Measurements from ENCODE around the gene ZNF578. TPM values are rescaled to one million over a fixed set of nuclear protein-coding genes. Genes with fewer than 3 reads are reported as not detected.
"Not testable (repeated sequence)": the region's sequence is repeated elsewhere in the genome, so short reads cannot be mapped to it uniquely, and the experiment has no call there.

Gene ZNF578
- total RNA-seq, 1 donor from 2014 or later: not detected

DNA sequence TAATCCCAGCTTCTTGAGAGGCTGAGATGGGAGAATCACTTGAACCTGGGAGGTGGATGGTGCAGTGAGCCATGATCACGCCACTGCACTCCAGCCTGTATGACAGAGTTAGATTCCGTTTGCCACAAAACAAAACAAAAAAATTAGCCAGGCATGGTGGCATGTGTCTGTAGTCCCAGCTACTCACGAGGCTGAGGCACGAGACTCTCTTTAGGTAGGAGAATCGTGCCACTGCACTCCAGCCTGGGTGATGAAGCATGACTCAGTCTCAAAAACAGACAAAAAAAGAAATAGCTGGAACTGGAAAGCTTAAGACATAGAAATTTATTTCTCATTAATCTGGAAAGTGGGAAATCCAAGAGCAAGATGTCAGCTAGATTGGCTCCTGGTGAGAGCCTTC is 53.9 kb downstream of the ZNF578 start:
- ATAC-seq (no peak), DNase-seq (ENCODE audit: low spot score) (no peak)

DNA sequence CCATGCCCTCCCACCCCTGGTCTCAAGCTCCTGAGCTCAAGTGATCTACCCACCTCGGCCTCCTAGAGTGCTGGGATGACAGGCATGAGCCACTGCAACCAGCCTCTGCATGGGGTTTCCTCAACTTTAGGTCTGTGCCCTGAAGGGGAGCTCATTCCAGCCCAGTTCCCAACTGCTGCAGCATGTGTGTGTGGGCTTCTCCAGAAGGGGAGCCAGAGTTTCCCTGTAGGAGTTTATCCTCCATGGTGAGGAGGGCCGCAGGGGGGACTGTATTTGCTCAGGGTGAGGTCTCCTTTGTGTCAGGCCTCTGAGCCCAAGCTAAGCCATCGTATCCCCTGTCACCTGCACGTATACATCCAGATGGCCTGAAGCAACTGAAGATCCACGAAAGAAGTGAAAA is 62.8 kb downstream of the ZNF578 start:
- DNase-seq (ENCODE audit: low spot score) (no peak), ATAC-seq (no peak)

DNA sequence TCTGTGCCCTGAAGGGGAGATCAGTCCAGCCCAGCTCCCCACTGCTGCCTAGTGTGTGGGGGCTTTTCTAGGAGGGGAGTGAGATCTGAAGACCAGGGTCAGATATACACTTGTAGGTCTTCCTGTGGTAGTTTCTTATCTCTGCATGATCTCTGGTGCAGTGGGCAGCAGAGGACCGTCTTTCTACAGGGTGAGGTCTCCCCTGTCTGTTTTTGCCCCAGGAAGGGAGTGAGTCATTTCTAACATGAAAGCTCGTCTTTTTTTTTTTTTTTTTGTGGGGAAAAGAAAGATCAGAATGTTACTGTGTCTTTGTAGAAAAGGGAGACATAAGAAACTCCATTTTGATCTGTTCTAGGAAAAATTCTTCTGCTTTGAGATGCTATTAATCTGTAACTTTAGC is 65.3 kb downstream of the ZNF578 start:
- DNase-seq (ENCODE audit: low spot score) (no peak), ATAC-seq (no peak)

DNA sequence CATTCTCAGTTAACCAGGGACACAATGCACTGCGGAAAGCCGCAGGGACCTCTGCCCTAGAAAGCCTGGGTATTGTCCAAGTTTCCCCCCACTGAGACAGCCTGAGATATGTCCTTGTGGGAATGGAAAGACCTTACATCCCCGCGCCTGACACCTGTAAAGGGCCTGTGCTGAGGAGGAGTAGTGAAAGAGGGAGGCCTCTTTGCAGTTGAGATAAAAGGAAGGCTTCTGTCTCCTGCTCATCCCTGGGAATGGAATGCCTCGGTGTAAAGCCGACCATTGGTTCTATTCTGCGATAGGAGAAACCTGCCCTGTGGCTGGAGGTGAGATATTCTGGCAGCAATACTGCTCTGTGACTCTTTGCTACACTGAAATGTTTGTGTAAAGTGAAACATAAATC is 65.8 kb downstream of the ZNF578 start:
- DNase-seq (ENCODE audit: low spot score); ATAC-seq: not testable (repeated sequence)

DNA sequence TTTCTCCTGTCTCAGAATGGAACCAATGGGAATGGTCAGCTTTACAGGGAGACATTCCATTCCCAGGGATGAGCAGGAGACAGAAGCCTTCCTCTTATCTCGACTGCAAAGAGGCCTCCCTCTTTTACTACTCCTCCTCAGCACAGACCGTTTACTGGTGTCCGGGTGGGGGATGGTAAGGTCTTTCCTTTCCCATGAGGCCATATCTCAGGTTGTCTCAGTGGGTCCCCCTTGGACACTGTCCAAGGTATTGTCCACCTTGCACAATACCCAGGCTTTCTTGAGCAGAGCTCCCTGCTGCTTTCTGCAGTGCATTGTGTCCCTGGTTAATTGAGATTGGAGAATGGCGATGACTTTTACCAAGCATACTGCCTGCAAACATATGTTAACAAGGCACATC is 66.7 kb downstream of the ZNF578 start:
- no peak for ATAC-seq
- DNase-seq (ENCODE audit: low spot score): no peak

DNA sequence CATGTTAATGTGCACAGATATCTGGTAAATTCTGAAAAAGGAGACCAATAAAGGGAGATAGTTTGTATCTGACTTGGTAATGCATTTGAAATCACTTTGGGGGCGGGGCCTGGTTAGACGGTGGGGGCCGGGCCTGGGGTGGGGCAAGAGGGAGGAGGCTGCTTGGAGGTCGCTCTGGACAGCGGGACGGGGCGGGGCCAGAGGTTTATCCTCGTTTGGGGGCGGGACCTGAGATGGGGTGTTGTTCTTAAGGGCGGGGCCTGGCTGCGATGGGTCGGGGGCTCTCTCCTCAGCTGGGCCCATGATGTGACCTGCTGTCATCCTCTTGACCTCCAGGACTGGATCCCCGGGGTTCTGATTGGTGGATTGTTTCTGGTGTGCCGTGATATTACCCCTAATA is 69.2 kb downstream of the ZNF578 start:
- ATAC-seq: no peak
- DNase-seq (ENCODE audit: low spot score): no peak

DNA sequence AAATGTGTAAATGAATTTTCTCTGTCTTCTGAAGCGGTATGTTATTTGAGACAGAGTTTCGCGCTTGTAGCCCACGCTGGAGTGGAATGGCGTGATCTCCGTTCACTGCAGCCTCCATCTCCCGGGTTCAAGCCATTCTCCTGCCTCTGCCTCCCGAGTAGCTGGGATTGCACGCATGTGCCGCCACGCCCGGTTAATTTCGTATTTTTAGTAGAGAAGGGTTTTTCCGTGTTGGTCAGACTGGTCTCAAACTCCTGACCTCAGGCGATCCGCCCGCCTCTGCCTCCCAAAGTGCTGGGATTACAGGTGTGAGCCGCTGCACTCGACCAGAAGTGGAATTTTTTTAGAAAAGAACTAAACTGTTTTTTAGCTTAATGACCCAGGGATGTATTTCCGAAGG is 70.7 kb downstream of the ZNF578 start:
- ATAC-seq: no peak
- no peak for DNase-seq (ENCODE audit: low spot score)

DNA sequence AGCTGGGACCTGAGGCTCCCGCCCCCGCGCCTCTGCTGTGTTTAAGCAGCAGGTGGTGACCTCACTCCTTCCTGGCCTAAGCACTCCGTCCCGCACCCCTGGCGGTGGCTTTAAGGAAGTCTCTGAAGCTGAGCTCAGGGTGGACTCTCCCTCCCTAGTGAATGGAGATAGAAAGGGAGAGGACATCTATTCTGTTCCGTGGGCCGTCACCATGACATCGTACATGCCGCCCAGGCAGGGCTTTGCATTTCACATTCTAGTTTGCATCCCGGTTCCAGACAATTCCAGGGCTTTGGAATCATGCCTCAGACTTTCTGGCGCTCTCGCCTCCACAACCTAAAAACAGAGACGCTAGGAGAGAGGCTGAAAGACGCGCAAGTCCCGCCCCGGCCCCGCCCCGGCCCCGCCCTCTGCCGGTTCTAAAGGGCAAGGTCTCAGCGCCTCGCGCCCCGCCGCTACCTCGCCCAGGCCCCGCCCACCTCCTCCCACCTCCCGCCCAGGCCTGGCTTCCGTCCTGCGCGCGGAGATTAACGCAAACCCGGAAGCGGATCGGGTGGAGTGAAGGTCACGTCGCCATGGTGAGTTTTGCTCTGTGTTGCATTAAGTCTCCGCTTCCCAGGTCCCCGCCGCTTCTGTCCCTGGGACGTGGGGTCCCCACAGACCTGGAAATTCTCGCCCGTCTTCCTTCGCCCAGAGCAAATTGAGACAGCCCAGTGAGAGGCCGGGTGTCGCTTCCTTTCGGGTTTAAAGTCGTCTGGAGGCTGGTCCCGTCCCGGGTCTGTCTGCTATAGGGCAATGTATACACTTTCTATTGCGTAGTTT is 74.0 kb downstream of the ZNF578 start, which contains the start of gene ZNF808:
TSS of gene ZNF808 (plus strand) at position 535 of the 822 bp plus-strand sequence. CDS start 15,617 bp downstream, outside the sequence.
- peak; percentile 96 for DNase-seq (ENCODE audit: low spot score)
- peak; percentile 98 for ATAC-seq

DNA sequence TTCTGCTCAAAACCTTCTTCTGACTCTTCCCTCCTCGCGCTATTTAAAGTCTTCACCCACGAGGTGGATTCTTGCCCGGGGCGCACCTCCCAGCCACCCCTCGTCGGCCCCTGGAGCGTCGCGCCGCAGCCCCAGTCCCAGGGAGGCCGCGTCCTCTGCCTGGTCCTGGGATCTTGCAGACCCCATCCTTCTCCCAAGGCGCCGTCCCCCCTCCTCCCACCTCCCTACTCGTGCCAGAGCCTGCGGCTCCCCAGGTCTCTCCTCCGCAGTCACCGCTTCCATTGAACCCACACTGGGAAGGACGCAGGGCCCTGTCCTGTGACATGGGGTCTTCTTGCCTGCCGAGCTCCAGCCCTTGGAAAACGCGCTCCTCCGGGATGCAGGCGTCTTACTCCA is 74.6 kb downstream of the ZNF578 start:
- DNase-seq (ENCODE audit: low spot score): peak; percentile 45
- ATAC-seq: peak; percentile 33

DNA sequence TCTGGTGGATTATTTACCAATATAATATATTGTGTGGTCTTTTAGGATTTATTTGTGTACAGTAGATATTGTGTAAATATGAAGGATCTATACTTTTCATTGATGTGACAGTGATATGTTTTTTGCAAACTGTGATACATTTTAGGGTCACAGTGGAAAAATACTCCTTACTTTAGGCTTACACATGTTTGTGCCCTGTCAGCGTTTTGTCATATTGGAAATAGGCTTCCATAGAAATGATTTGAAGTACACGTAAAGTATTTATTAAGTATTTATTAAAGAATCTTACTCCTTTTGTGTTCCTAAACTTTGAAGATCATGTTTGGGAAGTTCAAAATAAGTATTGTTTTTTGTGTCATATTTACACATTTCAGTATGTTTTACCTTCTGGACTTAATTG is 79.1 kb downstream of the ZNF578 start:
- DNase-seq (ENCODE audit: low spot score) (no peak), ATAC-seq (no peak)

DNA sequence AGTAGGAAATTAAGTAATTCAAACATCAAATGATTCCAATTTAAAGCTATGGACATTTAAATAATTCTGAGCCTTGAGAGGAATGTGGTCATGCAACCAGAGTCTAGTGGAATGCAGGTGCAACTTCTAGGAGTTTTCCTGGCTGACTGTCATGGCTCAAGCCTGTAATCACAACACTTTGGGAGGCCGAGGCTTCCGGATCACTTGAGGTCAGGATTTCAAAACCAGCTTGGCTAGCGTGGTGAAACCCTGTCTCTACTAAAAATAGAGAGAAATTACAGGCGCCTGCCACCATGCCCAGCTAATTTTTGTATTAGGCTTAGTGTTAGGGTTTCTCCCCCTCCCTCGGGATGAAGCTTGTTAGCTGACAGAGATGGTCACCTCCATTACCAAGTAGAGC is 80.5 kb downstream of the ZNF578 start:
- ATAC-seq (no peak), DNase-seq (ENCODE audit: low spot score) (no peak)

DNA sequence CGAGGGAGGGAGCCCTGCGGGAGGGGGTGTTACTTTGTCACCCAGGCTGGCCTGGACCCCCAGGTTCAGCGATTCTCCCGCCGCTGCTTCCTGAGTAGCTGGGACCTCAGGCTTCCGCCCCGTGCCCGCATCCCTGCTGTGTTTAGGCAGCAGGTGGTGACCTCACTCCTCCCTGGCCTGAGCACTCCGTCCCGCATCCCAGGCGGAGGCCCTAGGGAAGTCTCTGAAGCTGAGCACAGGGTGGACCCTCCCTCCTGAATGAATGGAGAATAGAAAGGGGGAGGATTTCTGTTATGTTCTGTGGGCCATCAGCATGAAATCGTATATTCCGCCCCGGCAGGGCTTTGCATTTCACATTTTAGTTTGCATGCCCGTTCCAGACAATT is 82.0 kb downstream of the ZNF578 start:
- DNase-seq (ENCODE audit: low spot score); ATAC-seq: not testable (repeated sequence)

DNA sequence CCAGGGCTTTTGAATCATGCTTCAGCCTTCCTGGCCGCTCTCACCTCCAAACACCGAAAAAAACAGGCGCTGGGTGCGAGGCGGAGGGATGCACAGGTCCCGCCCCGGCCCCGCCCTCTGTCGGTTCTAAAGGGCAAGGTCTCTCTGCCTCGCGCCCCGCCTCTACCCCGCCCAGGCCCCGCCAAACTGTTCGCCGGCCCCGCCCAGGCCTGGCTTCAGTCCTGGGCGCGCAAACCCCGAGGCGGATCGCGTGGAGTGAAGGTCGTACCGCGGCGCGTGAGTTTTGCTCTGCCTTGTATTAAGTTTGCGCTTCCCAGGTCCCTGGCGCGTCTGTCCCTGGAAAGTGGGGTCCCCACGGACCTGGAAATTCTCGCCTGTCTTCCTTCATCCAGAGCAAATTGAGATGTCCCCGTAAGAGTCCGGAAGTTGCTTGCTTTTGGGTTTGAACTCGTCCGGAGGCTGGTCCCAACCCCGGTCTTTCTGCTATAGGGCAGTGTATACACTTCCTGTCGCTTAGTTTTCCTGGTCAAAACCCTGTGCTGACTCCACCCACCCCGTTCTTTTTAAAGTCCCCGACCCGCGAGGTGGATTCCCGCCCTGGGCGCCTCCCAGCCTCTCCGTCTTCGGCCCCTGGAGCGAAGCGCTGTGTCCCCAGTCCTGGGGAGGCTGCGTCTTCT is 82.6 kb downstream of the ZNF578 start:
- ATAC-seq (peak; percentile 78), DNase-seq (ENCODE audit: low spot score) (peak; percentile 59)

DNA sequence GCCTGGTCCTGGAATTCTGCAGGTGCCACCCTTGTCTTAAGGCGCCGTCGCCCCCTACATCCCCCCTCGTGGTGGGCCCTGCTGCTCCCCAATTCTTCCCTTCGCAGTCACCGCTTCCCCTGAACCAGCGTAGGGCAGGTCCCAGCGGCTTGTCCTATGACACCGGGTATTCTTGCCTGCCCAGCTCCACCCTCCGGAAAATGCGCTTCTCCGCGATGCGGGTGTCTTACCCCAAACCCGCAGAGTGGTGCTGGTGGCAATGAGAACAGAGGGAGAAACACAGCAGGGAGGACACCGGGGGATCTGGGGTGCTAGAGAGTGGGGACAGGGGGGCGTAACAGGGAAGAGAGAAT is 83.1 kb downstream of the ZNF578 start:
- DNase-seq (ENCODE audit: low spot score) (no peak), ATAC-seq (no peak)

DNA sequence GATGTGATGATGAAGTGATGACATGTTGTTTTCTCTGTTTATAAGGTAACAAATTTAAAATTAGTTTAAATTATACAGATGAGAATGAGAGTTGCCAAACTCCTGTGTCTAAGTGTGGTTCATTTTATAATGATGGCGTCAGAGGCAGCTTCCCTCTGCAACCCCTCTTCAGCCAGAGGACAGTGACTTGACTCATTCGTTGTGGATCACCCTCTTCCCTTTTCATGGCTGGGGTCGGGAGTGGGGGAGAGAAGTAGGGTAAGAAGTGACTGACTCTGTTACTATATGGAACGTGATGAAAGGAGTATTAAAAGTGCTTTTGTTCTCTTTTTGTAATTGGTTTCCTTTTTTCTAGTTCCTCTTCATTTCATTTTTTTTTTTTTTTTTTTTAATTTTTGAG is 85.5 kb downstream of the ZNF578 start:
- DNase-seq (ENCODE audit: low spot score); ATAC-seq: not testable (repeated sequence)

DNA sequence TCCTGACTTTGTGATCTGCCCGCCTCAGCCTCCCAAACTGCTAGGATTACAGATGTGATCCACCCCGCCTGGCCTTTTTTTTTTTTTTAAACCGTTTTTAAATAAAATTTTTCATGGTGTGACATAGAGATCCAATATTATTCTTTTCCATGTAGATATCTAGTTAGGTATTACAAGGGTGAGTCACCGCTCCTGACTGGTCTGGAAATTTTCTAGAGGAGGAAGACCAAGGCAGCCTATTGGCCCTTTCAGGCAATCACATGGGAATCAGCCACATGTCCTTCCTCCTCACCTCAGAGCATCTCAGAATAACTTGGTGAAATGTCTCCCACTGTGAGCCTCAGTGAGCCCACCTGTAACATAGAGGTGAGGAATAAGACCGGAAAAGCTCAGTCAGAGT is 87.8 kb downstream of the ZNF578 start:
- not testable (repeated sequence) for DNase-seq (ENCODE audit: low spot score); ATAC-seq

DNA sequence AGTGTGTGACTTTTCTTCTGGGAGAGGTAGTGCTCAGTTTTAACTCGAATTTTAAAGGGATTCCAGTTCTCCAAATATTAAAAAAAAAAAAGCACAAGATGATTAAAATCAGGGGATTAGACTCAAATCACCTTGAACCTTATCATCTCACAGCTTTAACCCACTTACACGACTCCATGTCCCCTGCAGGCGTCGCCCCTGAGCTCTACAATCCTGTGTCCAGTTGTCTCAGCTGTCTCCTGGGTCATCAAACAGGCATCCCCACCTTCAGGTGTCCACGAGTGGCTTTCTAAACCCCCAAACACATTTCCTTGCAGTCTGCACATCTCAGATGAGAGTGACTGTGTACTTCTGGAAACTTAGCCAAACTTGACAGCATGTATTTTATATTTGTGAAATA is 88.3 kb downstream of the ZNF578 start:
- DNase-seq (ENCODE audit: low spot score) (no peak), ATAC-seq (no peak)

DNA sequence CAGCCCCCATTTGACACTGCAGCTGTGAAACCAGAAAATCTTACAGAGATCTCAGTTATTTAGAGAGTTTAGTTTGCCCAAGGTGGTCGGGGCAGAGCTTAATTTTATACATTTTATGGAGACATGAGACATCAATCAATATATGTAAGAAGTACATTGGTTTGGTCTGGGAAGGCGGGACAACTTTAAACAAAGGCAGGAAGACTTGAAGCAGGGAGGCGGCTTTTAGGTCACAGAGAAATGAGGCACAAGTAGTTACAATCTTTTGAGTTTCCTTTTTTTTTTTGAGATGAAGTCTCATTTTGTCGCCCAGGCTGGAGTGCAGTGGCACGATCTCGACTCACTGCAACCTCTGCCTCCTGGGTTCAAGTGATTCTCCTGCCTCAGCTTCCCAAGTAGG is 89.2 kb downstream of the ZNF578 start:
- not testable (repeated sequence) for DNase-seq (ENCODE audit: low spot score); ATAC-seq

DNA sequence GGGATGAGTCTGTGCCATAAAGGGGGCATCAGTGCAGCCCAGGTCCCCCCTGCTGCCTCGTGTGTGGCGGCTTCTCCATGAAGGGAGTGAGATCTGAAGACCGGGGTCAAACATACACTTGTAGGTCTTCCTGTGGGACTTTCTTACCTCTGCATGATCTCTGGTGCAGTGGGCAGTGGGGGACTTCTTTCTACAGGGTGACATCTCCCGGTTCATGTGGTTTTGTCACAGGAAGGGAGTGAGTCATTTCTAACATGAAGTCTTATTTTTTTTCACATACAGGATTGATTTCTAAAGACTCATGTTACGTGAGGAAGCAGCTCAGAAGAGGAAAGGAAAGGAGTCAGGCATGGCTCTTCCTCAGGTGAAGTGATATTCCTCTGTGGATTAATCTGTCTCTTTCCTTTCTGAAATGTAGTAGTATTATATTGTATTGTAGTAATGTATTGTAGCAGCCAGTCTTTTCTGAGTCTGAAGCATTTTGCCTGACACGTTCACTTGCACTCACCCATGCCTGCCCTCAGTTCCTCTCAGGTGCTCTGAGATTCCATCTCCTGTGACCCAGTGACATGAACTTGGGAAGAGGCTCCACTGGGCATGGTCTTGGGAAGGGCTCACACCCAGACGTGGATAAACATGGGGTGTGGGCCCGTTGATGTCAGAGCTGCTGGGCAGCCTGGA is 89.8 kb downstream of the ZNF578 start:
- DNase-seq (ENCODE audit: low spot score) (no peak), ATAC-seq (no peak)

DNA sequence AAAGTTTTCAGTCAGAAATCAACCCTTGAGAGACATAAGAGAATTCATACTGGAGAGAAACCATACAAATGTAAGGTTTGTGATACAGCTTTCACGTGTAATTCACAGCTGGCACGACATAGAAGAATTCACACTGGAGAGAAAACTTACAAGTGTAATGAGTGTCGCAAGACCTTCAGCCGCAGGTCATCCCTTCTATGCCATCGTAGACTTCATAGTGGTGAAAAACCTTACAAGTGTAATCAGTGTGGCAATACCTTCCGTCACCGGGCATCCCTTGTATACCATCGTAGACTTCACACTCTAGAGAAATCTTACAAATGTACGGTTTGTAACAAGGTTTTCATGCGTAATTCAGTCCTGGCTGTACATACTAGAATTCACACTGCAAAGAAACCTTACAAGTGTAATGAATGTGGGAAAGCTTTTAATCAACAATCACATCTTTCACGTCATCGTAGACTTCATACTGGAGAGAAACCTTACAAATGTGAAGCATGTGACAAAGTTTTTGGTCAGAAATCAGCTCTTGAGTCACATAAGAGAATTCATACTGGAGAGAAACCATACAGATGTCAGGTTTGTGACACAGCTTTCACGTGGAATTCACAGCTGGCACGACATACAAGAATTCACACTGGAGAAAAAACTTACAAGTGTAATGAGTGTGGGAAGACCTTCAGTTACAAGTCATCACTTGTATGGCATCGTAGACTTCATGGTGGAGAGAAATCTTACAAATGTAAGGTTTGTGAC is 101.0 kb downstream of the ZNF578 start:
- ATAC-seq (no peak), DNase-seq (ENCODE audit: low spot score) (no peak)

Data from left lobe of liver (tissue), 2 donors.